Measurements from ENCODE around the gene NPFF.

Gene NPFF

DNA sequence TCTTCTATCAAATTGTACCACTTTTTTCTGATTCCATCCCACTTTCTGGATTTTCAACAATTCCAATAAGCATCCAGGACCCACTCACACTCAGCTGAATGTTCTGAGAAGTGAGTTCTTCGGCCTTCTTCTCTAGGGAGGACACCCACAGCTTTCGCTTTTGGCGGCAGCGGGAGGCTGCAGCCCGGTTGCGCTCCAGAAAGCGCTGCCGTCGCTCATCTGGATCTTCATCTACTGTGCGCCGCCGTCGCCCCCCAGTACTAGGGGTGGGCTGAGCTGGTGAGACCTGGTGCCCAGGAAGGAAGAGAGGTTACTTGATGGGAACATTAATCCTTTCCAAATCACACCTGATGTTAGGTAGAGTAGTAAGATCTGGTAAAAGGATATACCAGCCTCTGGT, 17.2 kb upstream of the NPFF start:
- TF ChIP-seq, protein P1, sequence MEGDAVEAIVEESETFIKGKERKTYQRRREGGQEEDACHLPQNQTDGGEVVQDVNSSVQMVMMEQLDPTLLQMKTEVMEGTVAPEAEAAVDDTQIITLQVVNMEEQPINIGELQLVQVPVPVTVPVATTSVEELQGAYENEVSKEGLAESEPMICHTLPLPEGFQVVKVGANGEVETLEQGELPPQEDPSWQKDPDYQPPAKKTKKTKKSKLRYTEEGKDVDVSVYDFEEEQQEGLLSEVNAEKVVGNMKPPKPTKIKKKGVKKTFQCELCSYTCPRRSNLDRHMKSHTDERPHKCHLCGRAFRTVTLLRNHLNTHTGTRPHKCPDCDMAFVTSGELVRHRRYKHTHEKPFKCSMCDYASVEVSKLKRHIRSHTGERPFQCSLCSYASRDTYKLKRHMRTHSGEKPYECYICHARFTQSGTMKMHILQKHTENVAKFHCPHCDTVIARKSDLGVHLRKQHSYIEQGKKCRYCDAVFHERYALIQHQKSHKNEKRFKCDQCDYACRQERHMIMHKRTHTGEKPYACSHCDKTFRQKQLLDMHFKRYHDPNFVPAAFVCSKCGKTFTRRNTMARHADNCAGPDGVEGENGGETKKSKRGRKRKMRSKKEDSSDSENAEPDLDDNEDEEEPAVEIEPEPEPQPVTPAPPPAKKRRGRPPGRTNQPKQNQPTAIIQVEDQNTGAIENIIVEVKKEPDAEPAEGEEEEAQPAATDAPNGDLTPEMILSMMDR (IDR thresholded peaks at IDR 0.05; ENCODE audit: low read depth, low read length) = no peak
- no peak overlapping the region for H3K4me3 ChIP-seq (ENCODE audit: low read depth, low read length)

DNA sequence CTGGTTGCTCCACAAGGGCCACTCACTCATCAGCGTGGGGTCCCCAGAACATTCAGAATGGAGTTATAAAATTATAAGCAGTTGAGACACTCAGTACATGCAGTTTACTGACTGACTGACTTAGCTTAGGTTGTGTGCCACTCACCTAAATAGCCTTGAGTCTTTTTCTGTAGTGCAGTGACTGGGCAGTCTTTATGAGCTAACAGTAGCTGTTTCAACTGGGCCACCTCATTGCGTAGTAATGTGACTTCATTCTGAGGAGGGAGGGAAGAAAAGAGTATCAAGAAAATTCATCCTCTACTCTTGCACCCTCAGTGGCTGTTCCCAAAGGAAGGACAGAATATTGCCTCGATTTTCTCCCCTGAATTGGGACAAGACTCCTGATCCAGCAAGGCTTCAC, 15.8 kb upstream of the NPFF start:
- TF ChIP-seq, protein P1 (IDR thresholded peaks at IDR 0.05; ENCODE audit: low read depth, low read length) = no peak

DNA sequence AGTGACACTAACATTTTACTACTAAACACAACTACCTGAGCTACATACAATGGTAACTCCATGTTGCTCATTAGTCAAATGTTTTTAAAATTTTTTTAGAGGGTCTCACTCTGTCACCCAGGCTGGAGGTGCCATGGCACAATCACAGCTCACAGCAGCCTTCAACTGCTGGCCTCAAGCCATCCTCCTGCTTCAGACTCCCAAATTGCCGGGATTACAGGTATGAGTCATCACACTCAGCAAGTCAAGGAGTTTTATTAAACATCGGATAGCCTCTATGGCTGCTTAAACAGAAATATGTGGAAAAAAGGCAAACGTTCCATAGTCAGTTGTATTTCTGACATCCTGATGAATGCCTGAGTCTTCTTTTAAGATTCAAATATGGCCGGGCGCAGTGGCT, 11.1 kb upstream of the NPFF start:
- no peak overlapping the region for H3K4me3 ChIP-seq (ENCODE audit: low read depth, low read length)
- TF ChIP-seq, protein P1 (IDR thresholded peaks at IDR 0.05; ENCODE audit: low read depth, low read length) = no peak

More for the DNA sequence above, 15.8 kb upstream of the NPFF start:
- no peak overlapping the region for H3K4me3 ChIP-seq (ENCODE audit: low read depth, low read length)

DNA sequence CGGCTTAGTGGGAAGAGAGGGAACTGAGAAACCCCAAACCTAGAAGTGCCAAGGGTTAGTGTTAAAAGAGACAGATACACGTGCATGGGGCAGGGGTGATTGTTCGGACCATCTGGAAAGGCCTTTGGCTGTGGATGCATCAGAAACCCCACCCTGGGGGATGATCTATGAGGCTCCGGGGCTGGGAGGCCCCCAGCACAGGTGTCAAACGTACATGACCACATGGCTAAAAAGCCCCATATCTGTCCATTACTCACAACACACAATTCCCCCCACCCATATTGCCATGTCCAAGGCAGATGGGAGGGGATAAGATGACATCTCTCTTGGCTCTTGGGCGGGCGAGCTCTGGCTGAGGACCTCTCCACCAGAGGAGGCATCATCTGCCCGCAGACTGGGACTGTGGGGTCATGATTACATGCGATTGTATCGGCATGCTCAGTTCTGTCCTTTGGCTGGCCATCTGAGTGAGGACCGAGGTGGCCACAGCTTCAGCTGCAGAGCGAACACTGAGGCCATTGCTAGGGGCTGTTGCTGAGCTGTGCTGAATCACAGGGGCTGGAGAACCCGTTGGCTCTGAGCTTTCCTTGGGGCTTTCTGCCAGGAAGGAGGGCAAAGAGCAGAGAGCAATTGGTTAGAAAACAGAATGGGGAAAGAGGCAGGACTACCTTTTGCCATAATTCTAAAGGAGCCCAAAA, 9.6 kb upstream of the NPFF start:
- TF ChIP-seq, protein P1 (IDR thresholded peaks at IDR 0.05; ENCODE audit: low read depth, low read length) = no peak
- H3K4me3 ChIP-seq (ENCODE audit: low read depth, low read length) = no peak overlapping the region

DNA sequence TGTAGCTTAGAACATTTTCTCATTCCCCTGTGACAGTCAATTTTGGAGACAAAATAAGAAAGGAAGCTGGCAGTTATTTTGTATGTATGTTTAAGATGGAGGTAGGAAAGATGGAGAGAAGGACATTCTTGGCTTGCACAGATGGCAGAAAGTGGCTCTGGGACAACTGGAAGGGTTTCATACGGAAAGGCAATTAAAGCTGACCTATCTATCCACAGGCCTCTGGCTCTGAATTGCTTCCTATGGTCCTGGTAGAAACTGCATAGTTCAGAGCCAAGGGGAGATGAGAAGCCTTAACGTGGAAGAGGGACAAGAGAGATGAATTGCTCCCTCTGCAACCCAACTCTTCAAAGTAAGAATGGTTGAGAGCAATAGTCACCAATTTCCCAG, 8.0 kb upstream of the NPFF start:
- TF ChIP-seq, protein P1 (IDR thresholded peaks at IDR 0.05; ENCODE audit: low read depth, low read length) = no peak
- no peak overlapping the region for H3K4me3 ChIP-seq (ENCODE audit: low read depth, low read length)

DNA sequence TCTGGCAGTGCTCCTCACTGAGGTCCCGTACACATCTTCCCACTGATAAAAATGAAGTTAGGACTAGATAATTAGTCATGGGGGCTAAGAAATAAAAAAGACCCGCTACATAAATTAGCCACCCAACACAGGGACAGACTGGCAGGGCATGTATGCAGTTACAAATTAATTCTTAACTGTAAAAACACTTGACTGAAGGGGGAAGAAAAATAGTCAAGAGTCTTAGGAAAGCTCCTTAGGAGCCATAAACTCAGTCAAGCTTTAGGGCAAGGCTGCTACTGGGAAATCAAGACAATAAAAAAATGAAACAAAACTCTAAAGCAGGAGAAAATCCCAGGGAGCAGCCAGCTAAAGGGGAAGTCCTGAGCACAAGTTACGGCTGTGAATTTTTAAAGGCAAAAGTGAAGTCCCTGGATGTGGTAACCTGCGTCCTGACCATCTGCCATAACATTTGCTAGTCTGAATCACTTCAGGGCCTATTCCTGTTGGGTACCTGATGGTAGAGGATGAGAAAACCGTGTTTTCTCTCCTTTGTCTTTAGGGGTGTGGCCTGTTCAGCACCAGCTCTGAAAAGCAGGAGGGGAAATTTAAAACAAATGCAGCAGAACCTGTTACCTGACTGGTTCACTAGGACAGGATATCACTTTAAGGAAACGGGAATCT, 7.5 kb upstream of the NPFF start:
- TF ChIP-seq, protein P1 (IDR thresholded peaks at IDR 0.05; ENCODE audit: low read depth, low read length) = no peak
- no peak overlapping the region for H3K4me3 ChIP-seq (ENCODE audit: low read depth, low read length)

DNA sequence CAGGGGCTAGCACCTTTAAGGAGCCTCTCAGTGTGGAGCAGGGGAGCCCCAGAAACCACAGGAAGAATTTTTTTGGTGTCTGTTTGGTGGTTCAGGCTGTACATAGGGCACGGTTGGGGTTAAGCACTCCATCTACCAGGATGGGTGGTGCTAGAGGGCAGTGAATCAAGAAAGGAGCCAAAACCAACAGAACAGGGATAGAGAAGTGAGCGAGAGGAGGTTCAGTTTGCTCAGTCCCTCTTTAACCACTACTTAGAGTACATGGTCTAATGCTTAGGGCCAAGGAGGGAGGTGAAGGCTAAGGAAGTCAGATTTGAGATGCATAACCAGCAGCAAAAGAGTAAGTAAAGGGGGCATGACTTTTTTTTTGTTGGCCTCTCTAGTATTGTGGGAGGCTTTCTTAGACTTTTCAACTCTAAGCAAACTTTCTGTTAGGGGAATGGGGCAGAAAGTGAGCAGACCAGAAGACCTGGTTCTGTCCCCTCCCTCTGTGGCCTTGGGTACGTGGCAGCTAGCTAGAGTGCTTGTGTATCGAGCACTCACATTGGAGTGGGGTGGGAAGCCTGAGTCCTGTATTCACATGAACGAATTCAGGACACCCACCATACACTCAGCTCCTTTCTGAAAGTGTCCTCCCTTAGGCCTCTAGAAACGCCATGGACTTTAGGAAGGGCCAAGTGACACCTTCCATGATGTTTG, 6.6 kb upstream of the NPFF start:
- no peak overlapping the region for H3K4me3 ChIP-seq (ENCODE audit: low read depth, low read length)
- TF ChIP-seq, protein P1 (IDR thresholded peaks at IDR 0.05; ENCODE audit: low read depth, low read length) = no peak

All from WI38 (cell line).